Inferior parietal cortex (tissue), 1 donor: Measurements from ENCODE around the gene CFTR.

Experiments used
- DNase-seq: peaks from one replicate; pipeline ENCODE4 v3.0.0-alpha.2; 2016; ENCODE audit errors: extremely low spot score

The CFTR gene

DNA sequence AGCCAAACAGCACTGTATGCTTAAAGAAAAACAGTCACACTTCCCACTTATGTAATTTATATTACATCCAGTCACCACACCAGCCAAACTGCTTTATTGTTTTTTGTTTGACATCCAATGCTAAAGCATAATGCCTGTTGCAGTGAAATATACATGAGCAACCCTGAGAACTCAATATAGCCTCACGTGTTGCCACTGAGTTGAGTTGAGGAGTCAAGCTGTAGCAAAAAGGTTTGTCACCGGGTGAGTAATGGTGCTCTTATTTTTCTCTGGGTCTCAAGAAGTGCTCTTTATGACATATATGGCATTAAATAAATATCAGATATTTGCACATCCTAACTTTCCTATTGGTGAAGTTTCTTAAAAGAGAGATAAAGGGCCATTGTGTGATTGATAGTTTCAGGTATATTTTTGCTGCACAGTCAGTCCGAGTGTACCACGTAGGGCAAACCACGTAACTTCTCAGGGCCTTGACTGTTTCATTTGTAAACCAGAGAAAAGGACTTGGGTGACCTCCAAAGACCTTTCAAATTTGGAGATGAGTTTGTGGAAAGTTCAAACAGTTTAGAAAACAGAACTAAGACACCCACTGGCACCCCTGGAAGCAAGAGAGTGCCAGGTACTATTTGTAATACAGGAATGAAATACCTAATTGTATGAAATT is 168.5 kb downstream of the CFTR start:
- DNase-seq, result no peak

DNA sequence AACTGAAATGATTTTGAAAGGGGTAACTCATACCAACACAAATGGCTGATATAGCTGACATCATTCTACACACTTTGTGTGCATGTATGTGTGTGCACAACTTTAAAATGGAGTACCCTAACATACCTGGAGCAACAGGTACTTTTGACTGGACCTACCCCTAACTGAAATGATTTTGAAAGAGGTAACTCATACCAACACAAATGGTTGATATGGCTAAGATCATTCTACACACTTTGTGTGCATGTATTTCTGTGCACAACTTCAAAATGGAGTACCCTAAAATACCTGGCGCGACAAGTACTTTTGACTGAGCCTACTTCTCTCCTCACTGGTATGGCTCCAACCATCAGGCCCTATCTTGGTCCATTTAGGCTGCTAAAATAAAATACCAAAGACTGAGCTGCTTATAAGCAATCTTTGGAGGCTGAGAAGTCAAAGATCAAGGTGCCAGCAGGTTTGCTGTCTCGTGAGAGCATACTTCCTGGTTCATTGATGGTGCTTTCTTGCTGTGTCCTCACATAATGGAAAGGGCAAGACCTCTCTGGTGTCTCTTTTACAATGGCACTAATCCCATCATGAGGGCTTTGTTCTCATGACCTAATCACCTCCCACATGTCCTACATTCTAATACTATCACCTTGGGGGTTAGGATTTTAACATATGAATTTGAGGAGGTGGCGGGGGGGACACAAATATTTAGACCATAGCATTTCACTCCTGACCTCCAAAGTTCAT is 173.3 kb downstream of the CFTR start:
- DNase-seq, result no peak

DNA sequence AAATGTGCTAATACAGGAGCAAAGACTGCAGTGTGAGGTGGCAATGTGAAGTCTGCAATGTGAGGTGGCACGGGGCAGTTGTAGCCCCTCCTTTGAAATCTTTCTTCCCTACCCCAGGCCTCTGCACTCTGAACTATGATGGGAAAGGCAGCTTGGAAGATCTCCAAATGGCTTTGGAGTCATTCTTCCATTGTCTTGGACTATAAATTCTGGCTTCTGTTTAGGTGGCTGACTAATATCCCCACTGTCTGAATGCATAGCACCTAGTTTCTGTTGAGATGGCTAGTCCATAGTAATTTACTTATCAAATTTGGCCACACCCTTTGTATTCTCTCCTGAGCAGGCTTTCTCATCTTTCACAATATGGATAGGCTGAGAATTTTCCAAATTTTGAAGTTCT is 175.0 kb downstream of the CFTR start:
- DNase-seq, result no peak

DNA sequence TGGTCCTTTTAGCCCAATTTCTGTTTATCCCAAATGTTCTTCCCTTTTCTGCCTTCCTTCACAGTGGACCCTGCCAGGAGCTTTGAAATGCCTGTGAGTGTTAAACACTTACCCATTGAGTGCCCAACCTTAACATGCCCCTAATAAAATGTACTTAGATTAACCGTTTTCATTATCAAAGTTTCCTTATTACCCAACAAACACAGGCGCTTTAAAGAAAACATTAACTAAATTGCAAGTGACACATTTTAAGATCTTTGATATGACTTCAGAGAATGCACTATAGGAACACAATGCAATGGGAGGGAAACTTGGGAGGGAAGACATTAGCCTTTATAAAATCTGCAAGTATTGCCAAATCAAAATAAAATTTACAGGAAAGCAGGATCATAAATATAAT is 177.0 kb downstream of the CFTR start:
- no peak for DNase-seq

DNA sequence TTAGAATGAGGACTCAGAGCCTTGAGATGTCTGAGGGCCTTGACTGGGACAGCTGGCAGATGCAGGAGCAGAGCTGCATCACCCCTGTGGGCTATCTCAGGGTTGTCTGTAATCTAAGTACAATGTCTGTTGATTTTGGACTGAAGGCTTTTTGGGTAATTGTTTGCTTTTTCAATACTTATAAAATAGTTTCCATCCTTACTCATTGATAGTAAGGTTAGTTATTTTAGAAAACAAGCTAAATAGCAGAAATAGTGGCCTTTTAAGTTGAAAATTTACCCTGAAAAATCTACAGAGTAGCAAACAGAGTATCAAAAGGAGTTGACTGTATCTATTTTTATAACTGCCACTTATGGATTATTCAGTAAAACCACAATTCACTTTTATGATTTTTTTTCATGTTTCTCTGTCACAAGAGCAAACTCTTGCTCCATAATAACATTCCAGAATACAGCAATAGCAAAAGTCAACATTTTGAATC is 179.7 kb downstream of the CFTR start:
- no peak for DNase-seq

DNA sequence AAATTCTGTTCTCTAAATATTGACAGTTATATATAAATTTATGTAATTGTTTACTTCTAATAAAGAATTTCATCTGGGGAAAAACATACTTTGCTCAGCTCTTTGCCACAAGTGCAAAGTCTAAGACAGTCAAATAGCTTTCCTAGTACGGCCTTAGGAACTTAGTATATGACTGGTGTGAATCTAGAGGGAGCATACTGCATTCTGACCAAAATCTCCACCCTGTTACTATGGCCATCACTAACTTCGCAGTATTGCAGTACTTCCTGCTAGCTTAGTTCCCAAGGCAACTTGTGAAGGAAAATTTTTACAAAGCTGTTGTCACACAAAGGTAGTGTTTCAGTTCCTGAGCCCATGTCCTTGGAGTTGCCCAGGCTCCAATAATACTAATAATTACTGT is 181.5 kb downstream of the CFTR start:
- no peak for DNase-seq

DNA sequence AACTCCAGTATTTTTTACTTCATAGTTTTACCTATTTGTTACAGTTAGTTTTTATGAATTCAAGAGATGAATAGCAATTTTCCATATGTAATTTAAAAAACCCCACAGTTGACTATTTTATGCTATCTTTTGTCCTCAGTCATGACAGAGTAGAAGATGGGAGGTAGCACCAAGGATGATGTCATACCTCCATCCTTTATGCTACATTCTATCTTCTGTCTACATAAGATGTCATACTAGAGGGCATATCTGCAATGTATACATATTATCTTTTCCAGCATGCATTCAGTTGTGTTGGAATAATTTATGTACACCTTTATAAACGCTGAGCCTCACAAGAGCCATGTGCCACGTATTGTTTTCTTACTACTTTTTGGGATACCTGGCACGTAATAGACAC is 184.2 kb downstream of the CFTR start:
- DNase-seq, result no peak

DNA sequence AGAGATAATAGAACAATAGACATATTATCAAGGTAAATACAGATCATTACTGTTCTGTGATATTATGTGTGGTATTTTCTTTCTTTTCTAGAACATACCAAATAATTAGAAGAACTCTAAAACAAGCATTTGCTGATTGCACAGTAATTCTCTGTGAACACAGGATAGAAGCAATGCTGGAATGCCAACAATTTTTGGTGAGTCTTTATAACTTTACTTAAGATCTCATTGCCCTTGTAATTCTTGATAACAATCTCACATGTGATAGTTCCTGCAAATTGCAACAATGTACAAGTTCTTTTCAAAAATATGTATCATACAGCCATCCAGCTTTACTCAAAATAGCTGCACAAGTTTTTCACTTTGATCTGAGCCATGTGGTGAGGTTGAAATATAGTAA is 185.5 kb downstream of the CFTR start:
- no peak for DNase-seq

DNA sequence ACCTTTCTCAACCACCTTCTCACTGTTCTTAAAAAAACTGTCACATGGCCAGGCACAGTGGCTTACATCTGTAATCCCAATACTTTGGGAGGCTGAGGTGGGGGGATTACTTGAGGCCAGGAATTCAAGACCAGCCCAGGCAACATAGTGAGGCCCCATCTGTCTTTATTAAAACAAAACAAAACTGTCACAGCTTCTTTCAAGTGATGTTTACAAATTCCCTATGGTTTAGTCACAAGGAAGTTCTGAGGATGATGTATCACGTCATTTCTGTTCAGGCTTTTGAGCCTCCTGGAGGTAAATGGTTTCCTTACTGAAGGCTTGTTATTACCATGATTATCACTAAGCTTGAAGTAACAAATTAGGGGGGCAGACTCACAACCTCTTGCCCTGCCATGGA is 186.2 kb downstream of the CFTR start:
- no peak for DNase-seq

DNA sequence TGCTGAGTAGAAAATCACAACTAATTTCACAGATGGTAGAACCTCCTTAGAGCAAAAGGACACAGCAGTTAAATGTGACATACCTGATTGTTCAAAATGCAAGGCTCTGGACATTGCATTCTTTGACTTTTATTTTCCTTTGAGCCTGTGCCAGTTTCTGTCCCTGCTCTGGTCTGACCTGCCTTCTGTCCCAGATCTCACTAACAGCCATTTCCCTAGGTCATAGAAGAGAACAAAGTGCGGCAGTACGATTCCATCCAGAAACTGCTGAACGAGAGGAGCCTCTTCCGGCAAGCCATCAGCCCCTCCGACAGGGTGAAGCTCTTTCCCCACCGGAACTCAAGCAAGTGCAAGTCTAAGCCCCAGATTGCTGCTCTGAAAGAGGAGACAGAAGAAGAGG is 186.9 kb downstream of the CFTR start:
- DNase-seq, result no peak

DNA sequence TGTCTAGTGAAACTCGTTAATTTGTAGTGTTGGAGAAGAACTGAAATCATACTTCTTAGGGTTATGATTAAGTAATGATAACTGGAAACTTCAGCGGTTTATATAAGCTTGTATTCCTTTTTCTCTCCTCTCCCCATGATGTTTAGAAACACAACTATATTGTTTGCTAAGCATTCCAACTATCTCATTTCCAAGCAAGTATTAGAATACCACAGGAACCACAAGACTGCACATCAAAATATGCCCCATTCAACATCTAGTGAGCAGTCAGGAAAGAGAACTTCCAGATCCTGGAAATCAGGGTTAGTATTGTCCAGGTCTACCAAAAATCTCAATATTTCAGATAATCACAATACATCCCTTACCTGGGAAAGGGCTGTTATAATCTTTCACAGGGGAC is 187.6 kb downstream of the CFTR start:
- no peak for DNase-seq

DNA sequence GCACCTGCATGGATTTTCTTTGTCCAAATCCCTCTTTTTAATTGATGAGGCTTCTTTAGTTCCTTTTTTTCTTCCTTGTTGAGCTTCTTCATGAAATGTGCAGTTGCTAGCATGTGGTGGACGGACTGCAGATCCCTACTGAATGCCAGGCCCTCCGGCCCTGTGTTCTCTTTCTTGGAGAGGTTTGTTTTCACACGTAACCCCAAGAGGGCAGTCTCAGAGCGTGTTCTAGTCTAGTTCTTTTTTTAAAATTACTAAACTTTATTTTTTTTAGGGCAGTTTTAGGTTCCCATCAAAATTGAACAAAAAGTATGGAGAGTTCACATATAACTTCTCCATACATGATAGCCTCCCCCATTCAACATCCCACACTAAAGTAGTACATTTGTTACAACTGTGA is 190.0 kb downstream of the CFTR start:
- DNase-seq, result peak; percentile 30

DNA sequence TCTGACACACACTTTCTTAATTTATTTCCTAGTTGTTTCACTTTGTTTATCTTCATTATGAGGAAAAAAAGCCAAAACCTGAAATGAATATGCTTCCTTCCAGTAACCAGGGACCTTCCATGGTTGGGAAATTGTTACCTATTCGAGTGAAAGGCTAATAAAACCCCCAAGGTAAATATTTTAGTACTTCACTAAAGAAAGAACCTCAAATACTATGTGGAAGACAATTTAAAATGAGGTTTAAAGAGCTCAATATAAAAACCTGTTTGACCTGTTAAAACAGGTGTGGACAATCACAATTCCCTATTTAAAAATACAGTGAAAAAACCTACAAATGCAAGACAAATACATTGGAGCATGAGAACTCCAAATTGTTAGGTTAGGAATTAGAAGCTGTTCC is 192.6 kb downstream of the CFTR start:
- no peak for DNase-seq

DNA sequence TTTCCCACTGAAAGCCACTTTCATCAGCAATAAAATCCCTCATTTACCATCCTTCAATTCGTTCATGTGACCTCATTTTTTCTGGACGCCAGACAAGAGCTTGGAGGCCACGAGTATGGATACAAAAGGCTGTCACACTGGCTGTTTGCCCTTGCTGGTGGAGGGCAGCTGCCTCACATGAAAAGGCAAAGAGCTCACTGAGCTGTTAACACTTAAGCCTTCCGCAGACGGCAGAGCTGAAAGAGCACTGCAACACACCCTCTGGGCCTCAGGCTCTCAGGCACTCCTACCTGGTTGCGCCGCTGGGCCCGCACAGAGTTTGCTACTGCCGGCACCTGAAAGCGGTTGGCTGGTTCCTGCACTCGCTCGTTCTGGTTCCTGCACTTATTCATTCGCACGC is 193.5 kb downstream of the CFTR start:
- DNase-seq, result peak; percentile 76

DNA sequence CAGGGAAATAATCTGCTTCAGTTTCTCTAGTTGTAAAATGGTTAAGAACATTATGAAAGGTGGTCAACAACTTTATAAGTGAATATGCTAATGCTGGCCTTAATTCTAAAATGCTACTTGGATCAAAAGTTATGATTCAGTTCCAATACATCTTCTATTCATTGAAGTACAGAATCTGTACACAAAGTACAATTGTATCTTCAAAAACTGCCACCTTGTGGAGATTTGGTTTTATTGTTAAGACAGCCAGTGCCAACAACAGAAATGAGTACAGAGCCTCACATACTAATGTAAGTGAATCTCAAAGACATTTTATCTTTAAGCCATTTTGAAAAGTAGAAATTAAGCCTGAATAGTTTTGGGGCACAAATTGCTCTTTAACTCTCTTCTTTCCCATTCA is 194.0 kb downstream of the CFTR start:
- DNase-seq, result peak; percentile 76

DNA sequence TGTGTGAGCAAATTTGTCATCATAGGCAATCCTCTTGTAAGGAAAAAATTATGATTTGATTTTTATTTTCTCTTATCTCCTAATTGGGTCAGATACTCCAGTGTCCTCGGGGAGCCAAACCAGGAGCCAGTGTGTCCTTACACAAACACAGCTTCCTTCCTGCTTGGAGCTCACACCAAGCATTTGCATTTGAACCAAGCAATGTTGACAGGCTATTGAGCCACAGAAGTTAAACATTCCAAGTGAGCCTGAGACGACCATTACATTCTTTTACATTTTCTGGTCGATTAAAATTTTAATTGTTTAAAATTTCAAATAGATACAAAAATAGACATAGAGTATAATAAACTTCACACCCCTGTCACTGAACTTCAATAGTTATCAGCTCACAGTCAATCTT is 194.8 kb downstream of the CFTR start:
- DNase-seq, result no peak

DNA sequence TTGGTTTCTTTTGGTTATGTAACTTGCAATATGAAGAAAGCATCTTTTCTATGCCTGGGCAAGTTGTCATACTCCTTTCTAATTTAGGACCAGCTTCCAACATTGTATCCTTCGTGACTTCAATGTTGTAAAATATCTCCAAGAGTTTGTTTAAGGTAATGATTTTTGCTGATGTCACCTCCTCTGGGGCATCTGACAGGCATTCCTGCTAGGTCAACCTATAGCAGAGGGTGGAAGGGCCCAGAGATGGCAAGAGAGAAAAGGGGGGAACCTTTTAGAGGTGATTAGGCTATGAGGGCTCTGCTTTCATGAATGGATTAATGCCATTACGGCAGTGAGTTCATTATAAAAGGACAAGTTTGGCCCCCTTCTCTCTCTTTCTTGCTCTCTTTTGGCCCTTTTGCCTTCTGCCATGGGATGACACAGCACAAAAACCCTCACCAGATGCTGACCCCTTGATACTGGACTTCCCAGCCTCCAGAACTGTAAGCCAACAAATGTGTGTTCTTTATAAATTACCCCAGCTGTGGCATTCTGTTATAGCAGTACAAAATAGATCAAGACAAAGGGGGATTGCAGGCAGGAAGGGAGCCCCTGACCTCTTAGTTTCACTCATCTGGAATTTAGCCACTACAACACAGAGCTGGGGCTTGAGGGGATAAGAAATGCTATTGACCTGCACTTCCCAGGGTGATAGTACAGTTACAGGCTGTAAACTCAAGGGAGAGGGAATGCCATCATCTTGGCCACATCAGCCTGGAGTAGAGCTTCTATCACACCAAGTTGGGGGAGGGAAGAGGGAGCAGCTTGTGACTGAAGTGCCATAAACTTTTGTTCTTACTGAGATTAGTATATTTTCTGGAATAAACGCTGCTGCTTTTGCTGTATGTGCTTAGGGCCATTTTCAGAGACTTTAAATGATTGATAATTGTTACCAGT is 195.9 kb downstream of the CFTR start:
- no peak for DNase-seq

DNA sequence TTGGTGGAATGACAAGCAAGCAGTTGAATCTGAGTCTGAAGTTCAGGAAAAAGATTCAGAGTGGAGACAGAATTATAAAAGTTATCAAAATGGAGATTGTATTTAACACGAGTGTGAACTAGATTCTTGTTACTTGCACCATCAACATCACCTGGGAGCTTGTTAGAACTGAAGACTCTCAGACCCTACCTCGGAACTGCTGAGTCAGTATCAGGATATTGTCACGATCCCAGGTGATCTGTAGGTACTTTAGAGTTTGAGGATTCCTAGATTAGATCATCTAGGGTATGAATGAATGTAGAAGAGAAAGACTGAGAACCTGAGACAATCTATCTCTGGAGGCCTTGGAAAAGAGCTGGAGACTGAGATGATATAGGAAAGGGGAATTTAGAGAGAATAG is 199.3 kb downstream of the CFTR start:
- no peak for DNase-seq

DNA sequence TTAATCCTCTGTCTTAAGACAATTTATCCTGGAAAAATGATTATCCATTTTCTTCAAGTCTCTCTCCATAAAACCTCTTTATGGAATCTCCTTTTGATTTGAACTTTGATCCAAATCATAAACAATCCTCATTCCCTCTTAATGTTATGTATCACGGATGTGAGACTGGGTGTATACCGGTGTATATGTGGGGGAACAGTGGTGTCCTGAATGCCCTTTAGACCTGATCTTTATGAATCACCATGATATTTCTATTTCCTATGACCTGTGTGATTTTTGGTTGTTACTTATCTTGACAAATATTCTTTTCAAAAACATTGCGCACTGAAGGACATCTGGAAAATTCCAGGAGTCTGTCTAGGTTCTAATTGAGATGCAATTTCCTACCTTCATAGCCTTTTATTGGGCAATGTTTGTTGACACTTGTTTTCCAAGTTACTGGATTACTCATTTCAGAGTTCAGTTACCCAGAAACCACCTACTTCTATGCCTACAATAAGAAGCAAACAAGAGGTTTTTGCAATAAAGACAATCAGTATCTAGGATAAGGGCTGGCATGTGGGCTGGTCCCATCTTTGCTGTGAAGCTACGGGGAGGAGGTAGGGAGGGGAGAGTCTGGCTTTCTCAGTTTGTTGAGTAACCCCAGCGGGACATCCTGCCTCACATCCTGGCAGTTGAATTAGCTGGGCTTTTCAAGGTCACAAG is 203.0 kb downstream of the CFTR start:
- no peak for DNase-seq

DNA sequence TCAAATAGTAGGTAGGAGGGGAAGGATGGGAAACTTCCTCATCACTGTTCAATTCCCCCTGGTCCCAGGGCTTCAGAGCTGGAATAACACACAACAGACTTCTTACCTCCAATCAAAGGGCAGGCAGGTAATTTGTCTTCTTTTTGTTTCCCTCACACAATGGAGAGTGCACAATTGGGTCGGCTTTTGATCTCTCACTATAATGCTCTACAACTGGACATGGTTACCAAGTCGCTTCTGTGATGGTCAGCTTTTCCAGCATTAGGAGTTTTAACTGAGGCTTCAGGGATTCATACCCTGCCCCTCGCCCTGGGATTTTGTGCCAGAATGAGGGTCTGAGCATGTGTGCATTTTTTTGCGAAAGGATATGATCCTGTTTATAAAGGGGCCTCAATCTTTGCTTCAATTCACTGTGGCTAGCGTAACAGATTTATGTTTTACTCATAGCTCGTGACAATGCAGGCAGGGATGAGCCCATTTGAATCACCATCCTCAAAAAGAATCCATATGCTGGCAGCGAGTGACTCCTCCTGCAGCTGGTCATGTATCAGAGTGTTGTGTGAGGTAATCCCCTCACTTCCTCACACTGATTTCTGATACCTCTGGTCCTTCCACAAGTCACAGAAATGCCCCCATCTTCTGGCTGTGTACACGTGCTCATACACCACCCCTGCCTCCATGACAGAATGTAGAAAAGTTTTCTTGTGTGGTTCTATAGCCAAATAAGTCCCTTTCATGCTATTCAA is 203.8 kb downstream of the CFTR start:
- no peak for DNase-seq

DNA sequence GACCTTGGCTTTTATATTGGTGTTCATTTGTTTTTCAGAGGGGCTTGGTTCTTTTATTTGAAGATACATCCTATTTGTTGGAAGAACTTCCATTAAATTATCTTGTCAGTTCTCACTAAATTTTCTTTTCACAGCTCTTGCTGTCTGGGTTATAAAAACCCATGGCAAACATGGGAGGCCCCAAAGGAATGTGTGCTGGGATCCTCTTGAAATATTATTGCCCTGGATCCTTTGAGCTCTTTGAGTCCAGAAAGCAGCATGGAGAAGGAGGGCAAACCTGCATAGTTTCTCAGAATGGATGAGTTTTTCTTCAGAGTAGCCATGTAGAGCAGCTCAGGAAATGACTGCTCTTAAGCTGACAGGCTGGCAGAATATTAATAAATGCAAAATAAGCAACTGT is 206.0 kb downstream of the CFTR start:
- no peak for DNase-seq
